ENCODE results near the gene TIGIT.

The TIGIT gene

DNA sequence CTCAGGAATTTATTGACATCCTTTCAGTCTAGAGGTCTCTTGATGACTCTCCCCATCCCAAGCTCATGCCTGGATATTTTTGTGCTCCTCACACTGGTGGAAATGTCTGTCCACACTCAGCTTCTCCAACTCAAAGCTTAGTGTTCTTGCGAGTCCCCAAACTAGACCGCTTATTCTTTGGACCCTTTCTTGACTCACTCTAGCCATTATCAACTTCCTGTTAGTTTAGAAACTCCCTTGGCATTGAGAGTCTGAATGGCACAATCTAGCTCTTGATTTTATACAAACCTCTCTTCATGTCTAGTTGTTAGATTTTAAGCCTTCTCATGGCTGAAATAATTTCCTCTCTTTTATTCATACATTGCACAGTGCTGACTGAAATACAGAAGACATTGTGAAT lies 19.6 kb downstream of the TIGIT start:
- DNase-seq, result no peak

DNA sequence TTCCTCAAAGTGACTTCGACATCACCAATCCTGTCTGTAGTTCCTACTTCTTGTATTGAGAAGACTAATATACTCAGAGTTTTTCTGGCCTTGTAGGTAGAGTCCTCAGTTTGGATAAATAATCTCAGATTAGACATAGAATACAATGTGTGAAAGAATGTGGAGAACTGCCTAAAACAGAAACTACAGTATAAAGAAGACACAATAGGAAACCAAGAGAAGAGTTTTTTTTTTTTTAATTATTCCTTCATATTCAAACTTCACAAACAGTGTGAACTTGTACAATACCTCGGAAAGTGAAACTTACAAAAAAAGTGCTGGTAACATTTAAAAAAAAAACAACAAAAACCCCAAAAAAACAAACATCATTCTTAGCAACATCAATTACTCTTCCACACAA lies 20.5 kb downstream of the TIGIT start:
- DNase-seq, result no peak

DNA sequence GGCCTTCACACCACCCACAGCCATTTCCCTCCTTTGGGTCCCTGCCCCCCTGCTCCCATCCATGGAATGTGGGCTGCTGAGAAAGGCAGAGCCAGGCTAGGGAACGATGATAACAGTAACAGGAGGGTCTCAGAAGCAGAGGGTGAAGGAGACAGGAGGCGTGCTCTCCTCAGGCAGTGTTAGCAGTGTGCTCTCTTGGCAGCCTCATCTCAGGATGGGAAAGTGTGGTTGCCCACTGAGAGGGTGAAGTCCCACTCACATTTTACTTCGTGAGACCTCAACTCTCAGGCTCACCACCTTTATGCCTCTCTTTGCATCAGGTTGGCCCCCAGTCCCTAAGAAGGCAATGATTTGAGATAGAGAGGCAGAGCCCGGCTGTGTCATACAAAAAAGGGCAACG lies 24.5 kb downstream of the TIGIT start:
- DNase-seq, result no peak

DNA sequence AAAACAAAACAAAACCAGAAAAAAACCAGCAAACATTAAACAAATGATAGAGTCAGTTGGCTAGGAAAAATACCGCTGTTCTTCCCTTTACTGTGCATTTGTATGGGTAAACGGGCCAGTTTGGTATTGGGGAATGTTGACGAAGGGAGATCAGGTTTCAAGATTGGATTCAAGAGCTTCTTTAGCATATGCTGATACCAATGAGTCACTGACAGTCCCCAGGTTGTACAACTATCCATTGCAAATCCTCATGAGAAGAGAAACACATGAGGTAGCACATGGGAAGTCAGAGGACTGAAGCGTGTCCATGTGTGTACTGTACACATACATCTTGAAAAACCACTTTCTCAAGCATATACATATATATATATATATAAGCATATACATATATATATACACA lies 25.6 kb downstream of the TIGIT start:
- DNase-seq, result no peak

DNA sequence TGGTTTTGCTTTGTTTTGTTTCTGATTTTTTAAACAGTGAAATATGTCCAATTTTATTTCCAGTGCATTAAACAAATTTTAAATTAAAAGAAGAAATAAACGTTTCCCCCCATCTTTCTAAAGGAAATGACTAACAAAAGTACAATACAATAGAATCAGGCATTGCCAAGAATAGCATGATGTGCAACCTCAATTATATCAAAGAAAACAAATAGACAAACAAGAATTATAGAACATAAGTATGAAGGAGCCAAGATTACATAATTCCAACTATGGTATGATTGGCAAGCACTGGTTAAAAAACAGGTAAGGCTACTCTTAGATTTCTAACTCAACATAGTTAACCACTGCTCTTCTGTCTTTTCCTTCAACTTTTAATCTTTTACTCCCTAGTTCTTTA lies 26.4 kb downstream of the TIGIT start:
- no peak for DNase-seq

DNA sequence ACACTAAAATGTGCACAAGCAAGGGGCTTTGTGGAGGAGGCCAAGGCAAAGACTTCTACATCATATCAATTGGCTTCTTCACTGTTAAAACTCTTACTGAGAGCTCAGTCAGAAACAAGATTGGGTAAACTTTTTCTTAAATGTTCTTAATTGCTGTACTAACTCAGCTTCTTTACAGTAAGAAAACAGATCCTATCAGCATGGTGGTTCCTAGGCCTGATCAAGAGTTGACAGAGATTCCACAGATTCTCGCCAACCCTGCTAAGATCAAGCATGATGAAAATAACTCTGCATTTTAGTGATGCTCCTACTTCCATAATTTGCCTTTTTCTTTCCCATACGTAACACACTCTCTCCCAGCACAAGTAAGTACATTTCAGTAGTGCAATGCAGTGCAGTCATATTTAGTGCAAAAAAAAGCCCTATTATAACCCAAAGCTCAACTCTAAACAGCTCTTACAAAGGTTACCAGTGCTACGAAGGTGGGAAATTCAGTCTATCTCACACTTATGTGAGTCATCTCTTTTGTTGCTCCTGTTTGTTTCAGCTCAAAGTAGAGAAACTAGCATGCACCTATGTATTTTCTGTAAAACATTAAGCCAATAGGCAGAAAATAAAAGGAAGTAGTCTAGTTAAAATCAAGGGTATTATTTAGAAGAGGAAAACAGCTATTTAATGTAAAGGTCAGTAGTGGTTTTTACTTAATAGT lies 29.9 kb downstream of the TIGIT start:
- no peak for DNase-seq

DNA sequence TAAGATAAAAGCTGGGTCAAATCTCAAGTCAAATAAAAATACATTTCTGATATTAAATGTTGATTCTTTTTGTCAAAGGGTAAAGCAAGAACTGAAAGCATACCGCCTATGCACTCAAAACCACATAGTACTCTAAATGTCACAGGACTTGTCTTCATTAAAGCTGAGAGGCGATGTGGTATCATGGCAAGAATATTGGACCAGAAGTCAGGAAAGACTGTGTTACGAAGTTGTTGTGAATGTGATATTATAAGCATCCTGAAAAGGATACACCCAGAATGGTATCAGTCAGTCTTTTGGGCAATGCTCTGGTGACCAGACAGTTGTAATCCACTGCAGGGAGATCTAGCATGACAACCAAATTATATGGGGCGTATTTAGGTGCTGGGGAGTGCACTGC lies 33.8 kb downstream of the TIGIT start:
- no peak for DNase-seq

DNA sequence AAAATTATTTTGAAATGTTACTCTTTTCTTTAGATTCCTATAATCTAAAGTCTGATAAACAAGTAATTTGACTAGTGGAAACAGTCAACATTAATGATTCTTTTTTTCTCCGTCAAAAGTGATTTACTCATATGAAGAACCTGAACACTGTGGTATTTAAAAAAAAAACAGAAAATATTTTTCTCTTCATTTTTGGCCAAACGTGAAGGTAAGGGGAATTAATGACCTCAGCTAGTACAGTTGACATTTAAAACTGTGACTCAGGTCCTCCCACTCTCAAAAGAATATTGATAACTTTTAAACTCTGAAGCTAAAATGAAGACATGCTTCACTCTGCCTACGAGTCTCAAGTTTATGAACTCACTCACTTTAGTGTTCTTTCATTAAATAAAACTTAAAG lies 34.5 kb downstream of the TIGIT start:
- no peak for DNase-seq

DNA sequence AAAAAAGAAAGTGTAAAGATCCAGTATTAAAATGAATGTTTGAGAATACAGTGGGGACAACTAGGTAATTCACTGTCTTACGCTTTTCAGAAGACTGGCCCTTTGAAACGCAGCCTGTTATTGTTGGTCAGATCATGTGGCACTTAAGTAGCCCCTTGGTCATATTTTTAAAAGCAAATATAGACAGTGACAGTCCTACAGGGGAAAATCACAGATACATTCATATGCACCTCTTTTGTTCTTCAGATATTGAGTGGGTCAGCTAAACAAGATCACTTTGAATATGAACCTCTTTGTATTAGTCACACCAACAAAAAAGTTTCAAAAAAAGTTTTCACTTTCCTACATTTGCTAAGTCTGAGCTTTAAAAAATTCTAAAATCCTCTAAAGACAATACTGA lies 36.0 kb downstream of the TIGIT start:
- no peak for DNase-seq

DNA sequence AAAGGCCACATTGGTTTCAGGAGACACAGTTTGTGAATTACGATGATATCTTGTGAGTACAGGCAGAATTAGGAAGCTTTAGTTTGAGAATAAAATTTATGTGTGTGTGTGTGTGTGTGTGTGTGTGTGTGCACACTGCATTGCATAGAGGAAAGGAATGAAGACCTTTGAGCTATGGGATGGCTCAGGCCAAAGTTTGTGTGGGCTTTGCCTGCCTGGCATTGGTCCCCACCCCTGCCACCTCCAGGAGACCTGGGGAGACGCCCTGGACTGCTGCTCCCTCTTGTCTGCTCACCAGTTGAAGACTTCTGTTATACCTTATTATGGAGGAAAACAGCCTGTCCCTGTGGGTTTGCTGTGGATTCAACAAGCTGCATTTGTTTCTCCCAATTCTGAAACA lies 37.2 kb downstream of the TIGIT start:
- no peak for DNase-seq

DNA sequence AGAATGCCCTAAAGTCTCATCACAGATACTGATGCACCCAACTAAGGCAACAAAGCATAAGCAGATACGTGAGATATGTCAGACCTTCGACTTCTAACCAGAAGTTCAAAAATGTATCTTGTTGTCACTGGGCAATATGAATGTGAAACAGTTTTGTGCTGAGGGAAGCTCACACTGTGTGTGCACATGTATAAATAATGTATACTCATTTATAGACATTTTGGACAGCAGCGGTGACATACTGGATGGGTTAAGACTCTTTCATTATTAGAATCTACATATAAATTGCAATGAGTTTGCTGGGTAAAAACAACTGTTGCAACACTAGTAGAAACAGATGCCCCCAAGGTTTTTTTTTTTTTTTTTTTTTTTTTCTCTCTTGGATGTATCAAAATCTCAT lies 37.9 kb downstream of the TIGIT start:
- DNase-seq, result no peak

DNA sequence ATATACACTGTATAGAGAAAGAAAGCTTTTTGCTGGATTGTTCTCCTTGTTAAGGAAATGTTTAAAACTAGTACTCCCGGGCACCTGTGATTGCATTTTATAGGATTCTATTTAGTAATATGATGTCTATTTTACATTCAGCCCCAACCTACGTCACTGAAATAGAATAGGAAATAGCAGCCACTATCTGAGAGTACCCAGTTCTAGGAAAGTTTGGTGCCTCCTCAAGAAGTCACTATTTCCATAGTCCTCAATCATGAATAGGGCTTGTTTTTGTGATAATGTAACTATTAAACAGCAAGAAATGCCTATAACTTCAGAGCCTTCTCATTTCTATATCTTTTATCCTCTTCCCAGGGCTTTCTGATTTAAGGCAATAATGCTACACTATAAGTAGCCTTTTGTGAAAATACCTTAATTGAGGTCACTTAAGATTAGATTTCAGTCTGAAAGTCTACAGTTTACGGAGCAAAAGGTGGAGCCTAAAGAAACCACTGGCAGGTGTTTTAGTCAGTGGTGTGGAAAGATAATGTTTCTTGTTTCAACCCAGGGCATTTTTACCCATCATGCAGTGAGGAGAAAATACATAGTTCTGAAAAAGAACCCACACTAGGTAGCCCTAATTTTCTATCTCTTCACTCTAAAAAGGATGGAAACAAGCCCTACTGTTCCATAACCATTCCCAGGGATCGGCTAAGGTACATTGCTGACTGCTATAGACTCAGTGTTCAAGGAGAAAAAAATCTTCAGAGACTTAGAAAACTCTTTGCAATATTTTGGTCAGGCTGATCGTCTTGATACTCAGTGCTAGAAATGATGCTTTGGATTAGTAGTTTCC lies 38.7 kb downstream of the TIGIT start:
- DNase-seq, result no peak

DNA sequence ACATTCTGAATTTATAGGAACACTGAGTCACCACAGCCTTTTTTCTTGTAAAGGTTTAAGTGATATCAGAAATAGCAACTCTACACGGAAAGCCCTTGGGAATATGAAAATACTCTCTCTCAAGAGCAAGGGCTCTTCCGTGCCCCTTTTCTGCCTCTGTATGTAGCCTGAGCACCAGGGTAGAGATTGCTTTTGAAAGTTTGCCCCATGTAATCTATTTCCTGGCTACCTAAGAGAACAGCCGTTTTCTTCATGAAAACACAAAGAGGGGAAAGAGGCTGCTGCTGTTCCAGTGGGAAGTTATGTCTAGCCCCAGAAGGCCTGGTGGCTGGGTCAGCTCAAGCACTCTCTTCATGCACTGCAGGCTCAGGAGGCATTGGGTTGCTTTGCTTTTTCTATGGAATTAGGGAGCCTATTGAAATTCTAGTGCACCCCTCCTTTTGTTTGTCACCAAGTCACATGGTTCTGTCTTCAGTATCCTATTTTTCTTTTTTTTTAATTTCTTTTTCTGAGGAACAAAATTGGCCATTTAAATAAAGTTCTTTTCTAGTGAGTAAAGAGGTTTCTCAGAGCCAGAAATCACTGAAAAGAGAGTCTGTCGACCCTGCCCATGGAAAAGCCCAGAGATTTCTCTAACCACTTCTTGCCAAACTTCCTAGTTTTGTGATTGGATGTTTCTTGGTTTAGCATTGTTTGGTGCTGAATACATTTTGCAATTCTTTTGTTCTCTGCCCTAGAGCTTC lies 39.5 kb downstream of the TIGIT start:
- DNase-seq, result no peak

DNA sequence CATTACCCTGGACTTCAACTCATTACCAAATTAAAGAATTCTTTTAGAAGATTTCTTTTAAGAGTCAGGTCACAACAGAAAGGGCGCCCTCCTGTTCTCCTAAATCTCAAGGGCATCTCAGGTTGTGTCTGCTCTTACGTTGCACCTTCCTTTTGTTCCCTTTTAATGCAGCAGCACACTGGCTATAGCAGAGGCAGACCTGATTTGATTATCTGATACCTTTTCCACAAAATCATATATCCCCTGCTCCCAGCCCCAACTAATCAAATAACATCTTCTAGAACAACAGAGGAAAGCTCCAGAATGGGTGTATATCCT lies 40.1 kb downstream of the TIGIT start:
- DNase-seq, result no peak

DNA sequence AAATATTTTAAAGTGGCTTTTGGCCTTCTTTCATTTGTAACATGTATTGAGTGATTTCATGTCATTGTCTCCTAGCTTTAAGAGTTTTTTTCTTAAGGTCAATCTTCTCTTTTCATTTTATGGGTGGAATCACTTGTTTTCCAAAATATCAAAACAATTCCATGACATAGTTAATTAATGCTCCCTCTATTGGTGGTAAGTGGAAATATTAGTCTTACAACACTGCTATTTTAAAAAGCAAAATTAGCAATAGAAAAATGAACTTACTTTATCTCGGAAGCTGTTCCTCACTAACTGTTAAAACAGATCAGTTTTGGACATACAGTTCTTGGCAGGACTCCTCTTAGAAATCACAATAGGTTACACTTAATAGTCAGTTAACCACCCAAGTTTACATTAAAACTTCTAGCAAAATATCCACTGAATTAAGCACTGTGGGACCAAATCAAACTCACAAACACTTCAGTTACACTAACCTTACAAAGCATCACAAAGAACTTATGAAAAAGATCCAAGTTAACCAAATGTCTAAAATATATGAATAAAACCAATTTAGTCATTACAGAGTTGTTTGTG lies 42.4 kb downstream of the TIGIT start:
- DNase-seq, result peak; percentile 20

DNA sequence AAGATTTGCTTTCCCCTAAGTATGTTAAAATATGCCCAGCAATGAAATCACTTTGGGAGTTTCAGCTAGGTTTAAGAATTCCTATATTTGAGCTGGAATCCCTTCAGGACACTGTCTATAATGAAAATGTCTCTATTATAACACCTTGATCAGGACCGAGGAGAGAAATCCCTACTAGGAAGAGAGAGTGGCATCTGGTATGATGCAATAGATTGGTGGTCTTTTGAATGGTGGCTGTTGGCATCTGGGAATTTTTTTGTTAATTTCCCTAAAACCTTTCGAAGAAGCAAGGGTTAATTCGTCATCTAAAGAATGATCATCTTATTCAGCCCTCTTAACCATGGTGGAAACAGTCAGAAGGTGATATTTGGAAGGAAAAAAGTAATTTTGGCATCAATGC lies 43.0 kb downstream of the TIGIT start:
- DNase-seq, result no peak

DNA sequence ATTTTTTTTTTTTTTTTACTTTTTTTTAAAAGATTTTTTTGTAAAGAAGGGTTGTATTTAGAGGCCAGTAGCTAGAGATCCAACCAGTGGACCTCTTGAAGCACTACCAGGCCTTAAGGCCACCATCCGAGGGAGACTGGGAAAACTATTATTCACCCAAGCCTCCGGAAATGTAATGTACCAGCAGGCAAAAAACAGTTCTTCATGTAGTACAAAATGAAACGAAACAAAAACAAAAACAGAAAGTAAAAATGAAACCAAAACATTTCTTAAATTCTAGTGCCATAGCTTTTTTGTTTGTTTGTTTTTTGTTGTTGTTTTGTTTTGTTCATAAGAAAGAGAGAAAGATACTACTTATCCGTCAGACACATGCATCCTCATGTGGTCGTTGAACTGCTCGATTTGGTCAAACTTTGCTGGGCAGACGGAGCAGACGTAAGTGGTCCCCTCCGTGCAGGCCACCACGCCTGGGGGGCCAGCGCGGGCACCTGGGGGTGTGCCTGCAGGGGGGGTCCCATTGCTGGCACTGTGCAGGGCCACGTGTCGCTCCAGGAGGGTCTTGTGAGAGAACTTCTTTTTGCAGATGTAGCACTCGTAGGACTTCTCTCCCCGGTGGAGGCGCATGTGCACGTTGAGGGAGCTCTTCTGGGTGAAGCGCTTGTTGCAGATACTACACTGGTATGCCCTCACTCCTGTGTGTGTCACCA lies 45.0 kb downstream of the TIGIT start:
- no peak for DNase-seq

DNA sequence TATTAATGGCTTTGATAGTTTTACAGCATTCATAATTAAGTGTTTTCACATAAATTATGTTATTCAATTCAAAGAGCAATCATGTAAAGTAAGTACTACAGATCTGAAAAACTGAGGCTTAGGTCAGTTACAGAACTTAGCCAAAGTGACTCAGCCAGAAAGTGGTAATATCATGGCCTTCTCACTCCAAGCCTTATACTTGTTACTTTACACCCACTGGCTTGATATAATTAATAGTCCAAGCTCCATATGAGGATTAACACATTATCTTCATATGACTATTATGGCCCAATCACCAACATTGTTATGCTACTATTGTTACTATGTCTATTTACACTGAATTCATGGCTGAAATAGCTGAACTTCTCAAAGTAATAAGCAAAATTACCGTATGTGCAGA lies 50.7 kb downstream of the TIGIT start:
- no peak for DNase-seq

DNA sequence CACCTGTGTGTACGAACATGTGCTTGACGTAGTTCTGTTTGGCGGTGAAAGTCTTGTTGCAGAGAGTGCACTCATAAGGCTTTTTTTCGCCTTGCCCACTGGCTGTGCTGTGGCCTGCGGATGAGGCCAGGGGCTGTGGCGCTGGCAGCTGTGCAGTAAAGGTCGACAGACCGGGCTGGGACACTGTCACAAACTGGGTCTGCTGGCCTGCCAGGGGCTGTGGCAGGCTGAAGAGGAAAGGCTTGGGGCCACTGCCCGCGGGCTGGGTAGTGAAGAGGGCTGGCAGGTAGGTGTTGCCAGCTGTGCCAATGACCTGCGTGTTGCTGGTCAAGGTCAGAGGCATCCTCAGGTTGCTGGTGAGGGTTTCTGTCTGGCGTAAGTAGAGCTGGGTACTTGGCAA lies 56.4 kb downstream of the TIGIT start:
- no peak for DNase-seq

DNA sequence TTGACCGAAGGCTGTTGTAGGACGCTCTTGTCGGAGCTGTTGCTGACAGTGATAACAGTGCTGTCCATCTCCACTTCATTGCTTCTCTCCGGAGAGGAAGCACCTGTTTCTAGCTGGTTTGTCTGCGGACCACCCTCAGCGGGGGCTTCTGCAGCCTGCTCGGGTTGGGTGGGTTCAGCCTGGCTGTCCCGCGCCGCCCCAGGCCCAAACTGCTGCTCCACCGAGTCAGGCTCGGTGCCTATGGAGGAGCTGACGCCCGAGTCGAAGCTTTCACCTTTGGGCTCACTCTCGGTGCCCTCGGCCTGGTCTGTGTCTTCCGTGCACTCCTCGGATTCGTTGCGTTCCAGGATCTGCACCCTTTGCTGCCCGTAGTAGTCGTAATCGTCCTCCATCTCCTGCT lies 56.9 kb downstream of the TIGIT start:
- DNase-seq, result no peak

DNA sequence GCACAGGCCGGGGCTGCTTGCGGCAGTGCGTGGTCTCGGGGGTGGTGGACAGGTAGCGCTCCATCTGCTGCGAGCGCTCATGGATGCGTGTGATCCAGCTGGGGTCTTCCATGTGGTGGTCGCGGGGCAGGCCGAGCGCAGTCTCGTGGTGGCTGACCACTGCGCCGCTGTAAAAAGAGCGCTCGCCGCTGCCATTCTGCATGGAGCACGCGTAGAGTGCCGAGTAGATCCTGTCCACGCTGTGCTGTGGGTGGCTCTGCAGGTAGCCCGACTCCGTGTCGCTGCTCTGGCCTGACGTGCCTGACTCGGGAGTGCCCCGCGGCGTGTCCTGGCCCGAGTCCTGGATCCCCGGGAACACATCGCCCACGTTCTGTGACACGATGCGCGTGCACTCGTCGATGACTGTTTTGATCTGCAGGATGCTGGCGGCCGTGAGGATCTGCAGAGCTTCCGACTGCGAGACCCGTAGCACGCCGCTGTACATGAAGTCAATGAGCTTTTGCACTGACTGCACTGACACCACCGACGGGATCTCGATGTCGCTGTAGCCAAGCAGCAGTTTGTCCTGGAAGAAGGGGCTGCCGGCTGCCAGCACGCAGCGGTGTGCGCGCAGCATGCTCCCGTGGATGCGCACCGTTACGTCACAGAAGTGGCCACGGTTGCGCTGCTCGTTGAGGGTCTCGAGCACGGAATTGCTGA lies 57.4 kb downstream of the TIGIT start:
- DNase-seq, result no peak

DNA sequence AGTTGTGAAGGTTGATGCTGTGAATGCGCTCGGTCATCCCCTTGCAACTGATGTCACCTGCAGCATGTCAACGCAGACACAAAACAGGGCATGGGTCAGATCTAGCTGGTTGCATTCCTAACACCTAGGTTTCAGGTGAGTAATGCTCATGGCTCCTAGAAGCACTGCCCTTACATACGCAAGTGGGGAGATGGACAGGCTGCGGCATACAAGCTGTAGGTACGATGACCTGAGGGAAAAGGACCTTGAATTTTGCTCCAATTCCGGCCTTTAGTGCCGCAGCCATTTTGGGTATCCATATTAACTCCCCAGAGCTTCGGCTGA lies 58.0 kb downstream of the TIGIT start:
- no peak for DNase-seq

DNA sequence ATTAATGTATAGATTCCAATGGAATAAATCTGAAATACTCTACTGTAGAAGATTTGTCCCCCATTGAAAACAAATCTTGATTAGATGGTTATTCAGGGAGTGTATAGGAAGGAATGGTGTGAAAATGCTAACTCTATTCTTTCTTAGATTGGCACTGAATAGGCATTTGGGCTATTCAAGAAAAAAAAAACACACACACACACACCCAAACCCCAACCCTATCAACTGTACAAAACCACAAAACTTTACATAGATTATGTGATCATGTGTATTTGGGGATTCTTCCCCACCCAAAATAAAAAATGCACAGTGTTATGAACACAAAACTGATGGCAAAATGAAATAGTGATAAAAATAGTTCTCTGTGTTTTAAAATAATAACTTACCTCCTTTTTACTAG lies 61.8 kb downstream of the TIGIT start:
- DNase-seq, result no peak
